T-helper 1 cell treated with Interleukin-12 subunit alpha and Interleukin-12 subunit beta and Interleukin-4 antibody, amounts not matched to agents 30 ng/mL and 1 ng/mL, for 36 hours (primary cell): ENCODE data around the gene NXN. TPM values are rescaled to one million over a fixed set of nuclear protein-coding genes. Genes with fewer than 3 reads are reported as not detected.
"Not testable (repeated sequence)": the region's sequence is repeated elsewhere in the genome, so short reads cannot be mapped to it uniquely, and the experiment has no call there.

ENCODE experiments used
- intact Hi-C: fragments of 100-400 bp; cut with micrococcal nuclease; formaldehyde crosslinking; loops from one replicate; pipeline ENCODE4 v1.15.1; 2024
- total RNA-seq: library from RNA; stranded (reverse); gene quantifications from 2 replicates; pipeline ENCODE4 v1.2.3, GENCODE V29; 2022

The NXN gene
- total RNA-seq, 1 donor from 2014 or later, result 0.34 TPM

DNA sequence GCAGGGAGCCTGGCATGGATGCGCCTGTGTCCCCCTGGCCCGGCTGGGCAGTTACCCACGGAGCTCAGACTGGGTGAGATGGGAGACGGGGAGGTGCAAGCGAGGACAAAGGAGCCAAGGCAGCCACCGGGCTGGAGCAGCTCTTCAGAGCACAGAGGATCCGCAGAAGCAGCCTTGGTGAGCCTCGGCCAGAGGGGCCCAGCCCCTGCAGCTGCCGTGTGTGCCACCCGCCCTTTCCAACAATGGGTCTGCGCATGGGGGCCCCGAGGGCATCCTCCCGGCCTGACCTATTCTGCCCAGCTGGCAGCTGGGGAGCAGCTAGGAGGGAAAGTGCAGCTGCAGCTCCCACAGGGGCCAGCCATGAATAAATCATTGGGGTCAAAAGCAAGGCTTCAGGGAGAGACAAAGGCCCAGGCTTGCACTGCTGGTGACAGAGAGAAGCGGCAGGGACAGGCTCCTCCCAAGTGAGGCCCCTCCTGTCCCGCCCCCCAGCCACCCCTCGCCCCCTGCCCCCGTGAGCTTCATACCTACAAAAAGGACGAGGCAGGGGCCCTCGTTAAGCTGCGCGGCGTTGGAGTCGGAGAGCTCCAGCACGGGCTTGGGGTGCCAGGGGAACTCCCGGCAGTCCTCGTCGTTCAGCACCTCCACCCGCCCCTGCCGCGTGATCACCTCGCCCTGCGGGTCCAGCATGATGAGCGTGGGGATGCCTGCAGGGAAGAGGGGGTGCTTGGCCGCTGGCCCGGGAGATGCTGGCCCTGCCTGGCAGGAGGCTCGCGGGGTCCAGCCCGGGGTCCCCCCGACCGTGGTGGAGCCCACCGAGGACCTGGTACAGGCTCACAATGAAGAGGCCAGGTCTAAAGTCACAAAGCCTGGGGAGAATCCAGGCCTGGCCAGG is 174.8 kb downstream of the NXN start:
- intact Hi-C loops, result no loop called here

DNA sequence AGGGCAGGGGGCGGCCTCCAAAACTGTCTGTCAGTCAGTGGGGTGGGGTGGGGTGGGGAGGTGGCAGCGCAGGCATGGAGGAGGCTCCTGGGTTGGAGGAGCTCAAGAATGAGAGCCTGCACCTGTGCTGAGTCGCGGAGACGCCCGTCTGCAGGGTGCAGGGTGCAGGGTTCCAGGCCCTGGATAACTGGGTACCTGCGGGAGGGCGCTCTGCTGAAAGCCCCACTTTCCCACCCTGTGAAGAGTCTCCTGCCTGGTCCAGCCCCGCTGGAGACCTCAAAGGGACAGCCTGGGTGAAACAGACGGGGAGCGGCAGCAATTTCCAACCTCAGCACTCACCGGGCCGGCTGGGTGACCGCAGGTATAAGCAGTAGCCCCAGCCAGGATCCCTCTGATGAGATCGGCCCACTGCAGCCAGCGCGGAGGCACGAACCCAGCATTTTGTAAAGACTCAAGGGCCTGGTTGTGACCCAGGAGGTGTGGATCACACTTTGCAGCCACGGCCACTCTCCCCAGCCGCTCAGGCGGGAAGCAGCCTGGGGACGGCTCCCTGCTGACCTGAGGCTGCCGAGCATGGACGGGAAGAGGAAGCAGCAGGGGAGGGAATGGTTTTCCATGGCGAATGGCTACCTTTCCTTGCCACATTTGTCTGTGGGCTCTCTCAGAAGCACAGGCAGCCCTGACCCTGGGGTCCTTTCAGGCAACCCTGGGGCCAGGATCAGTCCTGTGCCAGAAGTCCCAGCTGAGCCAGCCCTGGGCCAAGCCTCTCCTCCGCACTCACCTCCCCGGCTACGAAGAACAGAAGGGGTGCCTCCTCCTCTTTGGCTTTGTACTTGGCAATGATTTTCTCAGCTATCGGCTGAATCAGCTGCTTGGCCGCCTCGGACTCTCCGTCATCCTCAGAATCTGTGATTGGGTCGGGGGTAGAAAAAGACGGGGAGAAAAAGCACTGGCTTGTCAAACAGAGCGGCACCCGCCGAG is 176.4 kb downstream of the NXN start:
- intact Hi-C loops, result no loop called here

DNA sequence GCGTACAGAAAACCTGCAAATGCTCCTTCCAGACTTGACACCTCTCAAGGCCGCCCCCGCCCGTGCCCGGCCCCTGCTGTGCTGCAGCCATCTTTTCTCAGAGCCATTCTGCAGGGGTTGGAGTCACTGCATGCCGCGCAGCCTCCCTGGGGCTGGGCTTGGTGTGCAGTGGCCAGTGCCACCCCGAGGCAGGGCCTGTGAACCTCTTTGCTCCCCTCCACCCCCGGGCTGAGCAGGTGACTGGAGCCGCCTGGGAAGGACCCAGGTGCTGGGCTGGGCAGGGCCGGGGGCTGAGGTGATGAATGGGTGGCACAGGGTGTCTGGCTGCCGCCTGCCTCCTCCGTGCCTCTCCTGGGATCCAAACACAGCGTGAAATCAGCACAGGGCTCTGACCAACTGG is 177.1 kb downstream of the NXN start:
- intact Hi-C loops, result no loop called here

DNA sequence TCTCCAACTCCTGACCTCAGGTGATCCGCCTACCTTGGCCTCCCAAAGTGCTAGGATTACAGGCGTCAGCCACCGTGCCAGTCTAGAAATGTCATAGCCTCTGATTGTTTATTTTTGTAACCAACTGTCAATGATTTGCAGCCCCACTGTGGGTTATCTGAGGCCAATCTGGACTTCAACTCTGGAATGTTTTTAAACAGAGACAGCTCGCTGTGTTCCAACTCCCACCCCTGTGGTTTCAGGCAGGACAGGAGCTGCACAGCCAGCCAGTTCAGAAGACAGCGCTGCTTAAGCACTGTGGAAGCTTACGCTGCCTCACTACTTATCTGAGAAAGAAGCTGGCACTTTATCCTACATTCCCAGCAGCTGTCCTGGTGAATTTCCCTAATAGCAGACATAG is 177.9 kb downstream of the NXN start:
- intact Hi-C loops, result no loop called here

DNA sequence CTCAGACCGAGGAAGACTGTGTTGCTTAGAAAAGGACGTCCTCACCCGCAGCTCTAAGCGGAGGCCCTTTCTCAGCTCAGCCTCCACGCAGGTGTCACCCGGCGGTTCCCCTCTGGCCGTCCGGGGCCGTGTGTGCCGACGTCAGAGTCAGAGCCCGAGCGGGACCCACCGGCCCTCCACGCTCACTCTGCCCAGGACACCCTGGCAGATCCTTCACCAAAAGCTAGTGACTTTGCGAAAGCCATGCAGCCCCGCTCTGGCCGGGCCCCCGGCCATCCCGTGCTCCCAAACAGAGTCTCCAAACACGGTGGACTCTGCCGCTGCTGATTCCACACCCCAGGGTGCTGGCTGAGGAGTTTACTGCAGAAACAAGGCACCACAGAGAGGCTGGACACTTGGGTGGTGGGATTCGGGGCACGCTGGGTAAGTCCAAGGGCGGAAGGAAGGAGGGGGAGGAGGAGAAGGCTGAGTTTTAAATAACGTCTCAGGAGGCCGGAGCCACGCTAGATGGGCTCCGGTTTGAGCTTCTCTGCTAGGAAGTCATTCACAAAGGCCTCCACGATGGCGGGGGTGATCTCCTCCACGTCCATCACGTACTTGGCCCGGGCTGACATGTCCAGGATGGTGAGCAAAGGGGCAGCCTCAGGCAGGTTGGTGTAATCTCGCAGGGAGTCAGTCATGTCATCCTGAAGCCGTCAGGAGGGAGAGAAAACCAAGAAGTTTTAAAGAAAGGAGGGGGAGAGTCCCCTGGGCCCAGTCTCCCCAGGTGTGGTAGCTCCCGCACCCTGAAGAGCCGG is 178.9 kb downstream of the NXN start:
- intact Hi-C loops, result no loop called here

DNA sequence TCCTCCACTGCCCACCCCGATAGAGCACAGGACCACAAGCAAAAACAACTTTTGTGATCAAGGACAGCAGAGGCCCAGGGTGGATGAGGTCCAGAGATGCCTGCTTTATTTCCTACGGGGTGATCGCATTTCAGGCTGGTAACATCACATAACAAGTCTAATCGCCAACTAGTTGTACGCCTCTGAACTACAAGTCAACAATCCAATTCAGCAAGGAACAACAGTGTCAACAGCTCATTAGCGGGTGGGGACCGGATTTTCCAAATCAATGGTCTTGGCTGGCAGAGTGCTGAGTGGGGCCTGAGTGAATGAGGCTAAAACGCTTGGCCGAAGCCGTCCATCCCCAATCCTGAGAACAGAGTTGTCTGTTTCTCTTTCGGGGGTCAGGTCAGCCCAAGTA is 180.3 kb downstream of the NXN start:
- intact Hi-C loops, result no loop called here

DNA sequence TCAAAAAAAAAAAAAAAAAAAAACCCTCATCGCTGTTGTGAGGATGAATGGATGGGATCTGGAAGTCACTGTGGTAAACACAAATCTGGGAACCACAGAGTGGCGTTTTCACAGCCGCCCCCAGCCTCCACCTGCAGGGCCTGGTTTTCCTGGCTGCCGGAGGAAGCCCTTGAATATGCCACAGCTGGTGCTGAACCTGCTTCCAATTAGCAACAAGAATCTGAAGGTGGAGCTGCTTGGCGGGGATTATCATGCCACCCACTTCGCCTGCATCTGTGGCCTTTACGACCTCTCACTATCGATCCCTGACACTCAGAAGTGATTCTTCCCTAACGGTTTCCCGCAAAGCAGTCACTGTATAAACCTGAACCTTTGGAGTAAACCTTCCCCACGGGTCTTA is 181.3 kb downstream of the NXN start:
- intact Hi-C loops, result no loop called here

DNA sequence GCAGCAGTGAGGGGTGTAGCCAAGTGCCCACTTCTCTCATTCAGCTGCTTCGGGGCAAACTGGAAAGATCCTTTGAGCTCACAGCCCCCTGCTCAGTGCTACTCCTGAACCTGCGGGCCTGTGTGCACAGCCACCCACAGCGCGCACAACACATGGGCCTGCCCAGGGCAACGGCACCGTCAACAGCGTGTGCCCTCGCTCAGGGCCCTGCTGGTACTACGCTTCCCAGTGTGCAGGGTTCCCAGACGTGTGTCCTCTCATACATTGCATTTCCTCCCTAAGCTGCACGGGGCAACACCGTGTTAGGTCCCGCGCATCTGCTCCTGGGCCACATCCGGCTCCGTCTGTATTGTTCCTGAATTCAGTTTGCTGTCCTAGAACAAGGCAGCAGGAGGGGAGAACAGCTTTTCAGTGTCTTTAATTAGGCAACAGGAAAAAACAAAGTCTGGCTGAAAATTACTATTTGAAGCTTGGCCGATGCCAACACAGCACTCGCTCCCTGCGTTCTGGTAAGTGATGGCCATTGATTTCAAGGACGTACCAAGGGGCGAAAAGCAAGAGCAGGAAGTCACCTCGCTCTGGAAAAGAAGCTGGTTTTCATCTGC is 182.2 kb downstream of the NXN start:
- intact Hi-C loops, result no loop called here

DNA sequence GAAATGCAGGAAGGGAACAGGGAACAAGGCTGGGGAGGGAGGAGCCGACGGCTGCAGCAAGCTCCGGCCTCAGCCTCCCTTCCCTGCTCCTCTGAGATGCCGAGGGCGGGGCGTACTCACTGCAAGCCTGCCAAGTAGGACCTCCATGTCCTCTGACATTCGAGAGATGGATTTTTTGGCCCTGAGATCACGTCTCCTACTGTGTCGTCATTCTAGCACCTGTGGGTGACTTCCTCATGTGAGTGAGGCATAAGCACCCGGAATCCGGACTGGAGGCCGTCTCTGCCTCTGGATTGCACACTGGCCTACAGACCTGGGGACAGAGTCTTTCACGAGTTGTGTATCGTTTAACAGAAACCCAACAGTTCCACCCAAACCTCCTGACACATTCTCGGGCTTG is 183.0 kb downstream of the NXN start:
- intact Hi-C loops, result no loop called here

DNA sequence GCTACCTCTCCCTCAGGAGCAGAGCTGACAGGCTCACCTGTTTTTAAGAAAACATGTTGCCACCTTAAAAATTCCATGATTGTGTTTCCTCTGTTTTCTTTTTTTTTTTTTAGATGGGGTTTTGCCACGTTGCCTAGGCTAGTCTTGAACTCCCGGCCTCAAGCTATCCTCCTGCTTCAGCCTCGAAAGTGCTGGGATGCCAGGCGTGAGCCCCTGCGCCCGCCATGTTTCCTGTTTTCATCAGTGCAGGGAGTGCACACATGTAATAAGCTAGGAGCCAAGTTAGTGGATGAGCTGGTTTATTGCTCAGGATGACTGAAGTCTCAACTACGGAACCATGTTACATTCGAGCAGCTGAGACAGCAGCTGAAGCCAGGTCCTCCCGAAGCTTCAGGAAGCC is 183.9 kb downstream of the NXN start:
- intact Hi-C loops, result no loop called here

DNA sequence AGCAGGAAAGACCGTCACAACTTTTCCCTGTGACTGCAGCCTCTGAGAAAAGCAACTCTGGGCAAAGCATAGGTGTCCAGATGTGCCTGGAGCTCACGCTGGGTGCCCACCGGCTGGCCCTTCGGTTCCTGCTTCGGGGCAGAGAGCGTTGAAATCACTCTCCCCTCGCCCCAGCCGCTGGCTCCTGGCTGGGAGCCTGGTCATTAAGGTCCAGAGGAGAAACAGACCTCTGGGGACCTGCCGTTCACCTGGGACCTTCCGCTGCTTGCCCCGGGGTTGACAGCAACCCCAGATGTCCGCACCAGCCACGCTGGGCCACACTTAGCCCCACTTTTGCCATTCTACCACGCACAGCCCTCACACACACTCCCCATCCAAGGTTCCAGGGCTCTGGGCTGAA is 184.3 kb downstream of the NXN start:
- intact Hi-C loops, result no loop called here

DNA sequence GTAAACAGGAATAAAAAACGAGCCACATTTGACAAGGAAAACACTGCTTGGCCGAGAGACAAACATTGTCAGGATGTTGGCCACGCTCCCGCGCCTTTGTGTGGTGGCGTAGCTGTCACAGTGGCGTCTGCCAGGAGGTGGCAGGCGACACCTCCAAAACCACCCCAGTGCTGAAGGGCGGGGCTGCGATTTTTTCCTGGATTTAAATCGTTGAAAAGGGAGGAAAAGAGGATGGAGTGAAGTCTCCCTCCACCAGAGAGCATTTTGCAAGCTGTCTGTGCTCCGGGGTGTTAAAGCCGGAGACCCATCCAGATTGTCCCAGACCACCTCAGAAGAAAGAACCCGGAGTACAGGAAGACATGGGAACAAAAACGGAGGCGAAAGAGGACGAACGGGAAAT is 184.7 kb downstream of the NXN start:
- intact Hi-C loops, result loop anchor here (1.0 kb wide), 2 partner anchors 186 to 204 kb away; no protein-coding TSS in a partner anchor

DNA sequence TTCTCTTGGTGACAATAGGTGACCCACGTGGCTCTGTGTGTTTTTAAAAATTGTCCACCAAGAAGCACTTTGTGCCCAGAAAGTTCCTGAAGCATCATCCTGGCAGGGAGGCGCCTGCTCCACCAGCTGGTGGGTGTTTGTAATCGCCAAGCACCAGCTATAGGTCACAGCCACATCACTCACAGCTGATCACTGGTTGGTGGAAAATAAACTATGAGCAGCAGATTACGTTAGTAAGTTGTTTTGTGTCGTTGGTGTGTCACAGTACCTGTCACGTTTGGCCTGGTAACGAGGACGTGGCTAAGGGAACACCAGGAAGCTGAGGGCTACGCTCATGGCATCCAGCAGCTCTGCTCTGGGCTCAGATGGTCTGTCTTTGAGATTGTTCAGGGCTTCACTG is 187.3 kb downstream of the NXN start:
- intact Hi-C loops, result no loop called here

DNA sequence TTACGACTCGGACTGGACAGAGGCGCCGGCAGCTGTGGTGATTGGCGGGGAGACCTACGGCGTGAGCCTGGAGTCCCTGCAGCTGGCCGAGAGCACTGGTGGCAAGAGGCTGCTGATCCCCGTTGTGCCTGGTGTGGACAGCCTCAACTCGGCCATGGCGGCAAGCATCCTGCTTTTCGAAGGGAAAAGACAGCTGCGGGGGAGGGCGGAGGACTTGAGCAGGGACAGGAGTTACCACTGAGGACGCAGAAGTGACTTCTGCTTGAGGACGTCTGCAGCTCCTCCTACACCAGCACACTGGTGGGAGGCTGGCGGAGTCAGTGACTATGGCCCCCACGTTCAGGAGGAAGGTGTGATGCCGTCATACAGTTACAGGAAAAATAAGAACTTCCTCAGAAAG is 187.7 kb downstream of the NXN start:
- intact Hi-C loops, result no loop called here

DNA sequence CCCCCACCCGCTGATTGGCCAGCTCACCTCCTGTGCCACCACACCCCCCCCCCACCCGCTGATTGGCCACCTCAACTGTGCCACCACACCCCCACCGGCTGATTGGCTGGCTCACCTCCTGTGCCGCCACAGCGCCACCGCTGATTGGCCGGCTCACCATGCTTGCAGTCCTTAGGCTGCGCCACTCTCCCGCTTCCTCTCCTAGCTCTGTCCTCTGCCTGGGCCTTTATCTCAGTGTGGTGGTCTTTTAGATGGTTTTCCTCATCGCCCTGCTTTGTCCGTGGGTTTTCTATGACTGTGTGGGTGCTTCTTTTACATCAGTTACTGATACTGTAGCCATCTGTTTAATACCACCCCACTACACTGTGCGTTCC is 188.7 kb downstream of the NXN start:
- intact Hi-C loops, result not testable (repeated sequence)

DNA sequence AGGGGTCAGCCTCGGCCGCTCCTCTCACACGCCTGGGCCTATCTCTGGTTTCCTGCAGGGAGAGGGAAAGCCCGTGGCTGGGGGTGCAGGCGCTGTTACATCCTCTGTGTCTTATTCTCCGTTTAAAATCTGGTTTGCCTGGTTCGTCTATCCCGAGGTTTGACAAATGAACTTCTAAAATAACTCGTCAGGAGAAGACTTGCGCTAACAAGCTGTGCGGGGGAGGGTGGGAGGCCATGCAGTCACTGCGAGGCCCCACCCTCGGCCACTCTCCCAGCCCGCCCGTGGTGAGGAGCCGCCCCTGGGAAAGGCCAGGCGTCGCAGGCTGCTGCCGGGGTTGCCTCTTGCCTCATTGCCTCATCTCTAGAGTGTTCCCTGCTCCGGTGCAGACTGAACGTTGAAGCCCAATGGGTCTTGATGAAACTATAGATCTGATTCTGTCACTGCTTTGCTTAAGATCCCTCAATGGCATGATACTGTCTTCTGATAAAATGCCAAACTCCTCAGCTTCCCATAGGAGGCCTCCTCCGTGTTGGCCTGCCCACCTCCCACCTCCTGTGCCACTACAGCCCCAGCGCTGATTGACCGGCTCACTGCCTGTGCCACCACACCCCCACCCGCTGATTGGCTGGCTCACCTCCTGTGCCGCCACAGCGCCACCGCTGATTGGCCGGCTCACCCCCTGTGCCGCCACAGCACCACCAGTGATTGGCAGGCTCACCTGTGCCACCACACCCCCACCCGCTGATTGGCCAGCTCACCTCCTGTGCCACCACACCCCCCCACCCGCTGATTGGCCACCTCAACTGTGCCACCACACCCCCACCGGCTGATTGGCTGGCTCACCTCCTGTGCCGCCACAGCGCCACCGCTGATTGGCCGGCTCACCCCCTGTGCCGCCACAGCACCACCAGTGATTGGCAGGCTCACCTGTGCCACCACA is 189.4 kb downstream of the NXN start:
- intact Hi-C loops, result not testable (repeated sequence)

DNA sequence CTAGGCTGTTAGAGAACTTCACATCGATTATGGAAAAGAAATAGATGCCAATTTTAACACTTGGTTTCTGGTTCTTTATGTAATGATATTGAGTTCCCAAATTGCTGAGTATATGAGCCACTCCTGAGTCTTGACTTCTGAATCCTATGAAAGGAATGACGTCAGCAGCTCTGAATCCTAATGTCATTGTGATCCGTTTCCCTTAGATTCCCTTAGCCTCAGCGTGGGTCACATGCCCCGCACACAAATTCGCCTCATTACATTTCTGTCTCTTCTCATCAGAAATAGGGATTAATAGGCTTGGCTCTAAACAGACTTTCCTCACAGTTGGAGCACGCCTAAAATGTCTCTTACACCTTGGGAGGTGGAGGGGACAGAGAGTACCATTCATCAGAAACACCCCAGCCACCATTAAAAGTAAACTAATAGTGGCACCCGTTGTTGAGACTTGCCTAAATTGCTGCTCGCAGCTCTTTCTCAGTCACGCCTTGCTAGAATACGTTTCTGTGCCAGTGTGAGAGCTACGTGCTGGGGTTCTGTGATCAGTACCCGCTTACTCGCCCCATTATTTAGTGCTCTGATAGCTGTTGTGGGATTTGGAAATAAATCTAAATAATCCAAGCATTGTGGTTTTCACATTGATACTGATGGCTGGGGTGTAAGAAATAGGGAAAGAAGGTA is 190.3 kb downstream of the NXN start:
- intact Hi-C loops, result no loop called here

DNA sequence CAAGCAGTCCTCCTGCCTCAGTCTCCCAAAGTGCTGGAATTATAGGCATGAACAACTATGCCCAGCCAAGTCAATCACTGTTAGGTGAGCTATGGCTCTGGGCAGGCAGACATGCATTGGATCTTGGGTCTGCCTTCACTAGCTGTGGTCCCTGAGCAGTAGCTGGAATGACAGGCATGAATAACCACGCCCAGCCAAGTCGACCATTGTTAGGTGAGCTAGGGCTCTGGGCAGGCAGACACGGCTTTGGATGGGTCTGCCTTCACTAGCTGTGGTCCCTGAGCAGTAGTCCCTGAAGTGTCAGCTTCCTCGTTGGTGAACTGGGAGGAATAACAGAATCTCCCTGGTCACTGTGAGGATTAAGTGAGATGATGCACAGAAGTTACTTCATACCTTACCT is 191.0 kb downstream of the NXN start:
- intact Hi-C loops, result no loop called here

DNA sequence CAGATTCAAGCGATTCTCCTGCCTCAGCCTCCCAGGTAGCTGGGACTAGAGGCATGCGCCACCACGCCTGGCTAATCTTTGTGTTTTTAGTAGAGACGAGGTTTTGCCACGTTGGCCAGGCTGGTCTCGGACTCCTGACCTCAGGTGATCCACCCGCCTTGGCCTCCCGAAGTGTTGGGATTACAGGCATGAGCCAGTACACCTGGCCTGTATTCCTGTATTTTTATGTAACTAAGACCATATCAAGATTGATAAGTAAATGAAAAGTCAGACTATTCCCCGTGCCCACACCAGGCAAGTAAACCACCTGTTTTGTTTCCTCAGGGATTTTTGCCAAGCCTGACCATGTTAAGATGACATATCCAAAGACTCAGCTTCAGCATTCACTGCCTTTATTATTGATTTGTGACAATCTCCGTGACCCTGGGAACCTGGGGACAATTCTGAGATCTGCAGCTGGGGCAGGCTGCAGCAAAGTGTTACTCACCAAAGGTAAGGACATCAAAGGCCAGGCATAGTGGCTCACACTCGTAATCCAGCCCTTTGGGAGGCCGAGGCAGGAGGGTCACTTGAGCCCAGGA is 191.8 kb downstream of the NXN start:
- intact Hi-C loops, result no loop called here
